Skeletal muscle satellite cell (primary cell): Measurements from ENCODE around the gene INTS4.
"Not testable (repeated sequence)": the region's sequence is repeated elsewhere in the genome, so short reads cannot be mapped to it uniquely, and the experiment has no call there.

ENCODE experiments used
- H3K27me3 ChIP-seq: 2 replicates; pipeline ENCODE4 v1.7.0; 2013; ENCODE audit warnings: low read length; ENCODE audit not compliant: control insufficient read depth, insufficient read depth
- H3K36me3 ChIP-seq: 2 replicates; pipeline ENCODE4 v1.7.0; 2013; ENCODE audit warnings: mild to moderate bottlenecking, control low read depth, low read length; ENCODE audit not compliant: insufficient read depth
- H3K4me1 ChIP-seq: 2 replicates; pipeline ENCODE4 v1.7.0; 2013; ENCODE audit warnings: low read length; ENCODE audit not compliant: control insufficient read depth, insufficient read depth
- H3K4me2 ChIP-seq: 2 replicates; pipeline ENCODE4 v1.7.0; 2013; ENCODE audit warnings: mild to moderate bottlenecking, low read length
- H3K4me3 ChIP-seq: 2 replicates; pipeline ENCODE4 v1.7.0; 2013; ENCODE audit warnings: low read length
- H3K9ac ChIP-seq: 2 replicates; pipeline ENCODE4 v1.7.0; 2013; ENCODE audit warnings: mild to moderate bottlenecking, low read depth, low read length, moderate library complexity
- H3K9me3 ChIP-seq: replicated peaks from 2 replicates; pipeline ENCODE4 v1.7.0; 2013; ENCODE audit warnings: mild to moderate bottlenecking, control low read depth, low read length

INTS4 gene

GRCh38 chr11:77930334-77931208, 63.9 kb downstream of the INTS4 start:
- not testable (repeated sequence) for H3K4me3 ChIP-seq, H3K36me3 ChIP-seq

GRCh38 chr11:77917713-77918112, 76.8 kb downstream of the INTS4 start:
- H3K9me3 ChIP-seq, H3K4me2 ChIP-seq, H3K4me3 ChIP-seq, H3K27me3 ChIP-seq, H3K9ac ChIP-seq: not testable (repeated sequence)
- Histone ChIP-seq H3K36me3 (peaks cover 15% of the 10 kb centered on the region), H3K4me1 (peaks cover 15% of the 10 kb centered on the region)

More at GRCh38 chr11:77930334-77931208, 63.9 kb downstream of the INTS4 start:
- H3K27me3 ChIP-seq, H3K9ac ChIP-seq, H3K9me3 ChIP-seq, H3K4me1 ChIP-seq, H3K4me2 ChIP-seq: not testable (repeated sequence)

GRCh38 chr11:77914307-77914791, 80.1 kb downstream of the INTS4 start:
- H3K4me1 ChIP-seq: peaks cover 15% of the 10 kb centered on the region
- H3K9me3 ChIP-seq, H3K9ac ChIP-seq, H3K4me3 ChIP-seq, H3K27me3 ChIP-seq: not testable (repeated sequence)
- peak overlapping the region; percentile 48 for H3K4me2 ChIP-seq
- H3K36me3 ChIP-seq: peaks cover 15% of the 10 kb centered on the region

GRCh38 chr11:77913608-77914306, 80.7 kb downstream of the INTS4 start:
- H3K9ac ChIP-seq, H3K4me3 ChIP-seq, H3K27me3 ChIP-seq, H3K4me2 ChIP-seq, H3K9me3 ChIP-seq: not testable (repeated sequence)
- peaks cover 18% of the 10 kb centered on the region for H3K36me3 ChIP-seq
- H3K4me1 ChIP-seq: peaks cover 15% of the 10 kb centered on the region

- Histone ChIP-seq H3K4me1 (peaks cover 11% of the 10 kb centered on the region), H3K36me3 (peaks cover 11% of the 10 kb centered on the region)
- not testable (repeated sequence) for H3K4me3 ChIP-seq, H3K9me3 ChIP-seq, H3K27me3 ChIP-seq, H3K9ac ChIP-seq, H3K4me2 ChIP-seq
Measured at GRCh38 chr11:77910828-77911227, 83.6 kb downstream of the INTS4 start.

GRCh38 chr11:77909277-77909676, 85.2 kb downstream of the INTS4 start:
- no peak overlapping the region for H3K9ac ChIP-seq
- H3K4me2 ChIP-seq: no peak overlapping the region
- H3K4me3 ChIP-seq: no peak overlapping the region
- no peaks in the 10 kb centered on the region for H3K27me3 ChIP-seq
- H3K9me3 ChIP-seq: no peaks in the 10 kb centered on the region
- H3K36me3 ChIP-seq: peaks cover 8% of the 10 kb centered on the region
- H3K4me1 ChIP-seq: peaks cover 4% of the 10 kb centered on the region

GRCh38 chr11:77908835-77909234, 85.6 kb downstream of the INTS4 start:
- Histone ChIP-seq H3K9me3 (no peaks in the 10 kb centered on the region), H3K36me3 (peaks cover 8% of the 10 kb centered on the region), H3K27me3 (no peaks in the 10 kb centered on the region), H3K4me1 (peaks cover under 1% of the 10 kb centered on the region), H3K4me3 (no peak overlapping the region), H3K4me2 (no peak overlapping the region), H3K9ac (no peak overlapping the region)

- not testable (repeated sequence) for H3K9ac ChIP-seq, H3K4me1 ChIP-seq, H3K4me2 ChIP-seq, H3K4me3 ChIP-seq, H3K9me3 ChIP-seq, H3K36me3 ChIP-seq, H3K27me3 ChIP-seq
Measured at GRCh38 chr11:77894949-77895348, 99.5 kb downstream of the INTS4 start.

- not testable (repeated sequence) for H3K9ac ChIP-seq, H3K9me3 ChIP-seq, H3K4me3 ChIP-seq, H3K4me1 ChIP-seq, H3K27me3 ChIP-seq, H3K4me2 ChIP-seq, H3K36me3 ChIP-seq
Measured at GRCh38 chr11:77891703-77892102, 102.8 kb downstream of the INTS4 start.

- H3K4me2 ChIP-seq, H3K9me3 ChIP-seq, H3K4me3 ChIP-seq, H3K9ac ChIP-seq, H3K4me1 ChIP-seq, H3K27me3 ChIP-seq, H3K36me3 ChIP-seq: not testable (repeated sequence)
Measured at GRCh38 chr11:77891256-77891655, 103.2 kb downstream of the INTS4 start.

- H3K27me3 ChIP-seq, H3K4me1 ChIP-seq, H3K4me2 ChIP-seq, H3K4me3 ChIP-seq, H3K36me3 ChIP-seq, H3K9me3 ChIP-seq, H3K9ac ChIP-seq: not testable (repeated sequence)
Measured at GRCh38 chr11:77890619-77891056, 103.8 kb downstream of the INTS4 start.
